ENCODE measurements around the gene TNIP1. TPM values are rescaled to one million over a fixed set of nuclear protein-coding genes. Genes with fewer than 3 reads are reported as not detected.

Gene TNIP1
- polyA plus RNA-seq, 1 experiment = 42.6 TPM

DNA sequence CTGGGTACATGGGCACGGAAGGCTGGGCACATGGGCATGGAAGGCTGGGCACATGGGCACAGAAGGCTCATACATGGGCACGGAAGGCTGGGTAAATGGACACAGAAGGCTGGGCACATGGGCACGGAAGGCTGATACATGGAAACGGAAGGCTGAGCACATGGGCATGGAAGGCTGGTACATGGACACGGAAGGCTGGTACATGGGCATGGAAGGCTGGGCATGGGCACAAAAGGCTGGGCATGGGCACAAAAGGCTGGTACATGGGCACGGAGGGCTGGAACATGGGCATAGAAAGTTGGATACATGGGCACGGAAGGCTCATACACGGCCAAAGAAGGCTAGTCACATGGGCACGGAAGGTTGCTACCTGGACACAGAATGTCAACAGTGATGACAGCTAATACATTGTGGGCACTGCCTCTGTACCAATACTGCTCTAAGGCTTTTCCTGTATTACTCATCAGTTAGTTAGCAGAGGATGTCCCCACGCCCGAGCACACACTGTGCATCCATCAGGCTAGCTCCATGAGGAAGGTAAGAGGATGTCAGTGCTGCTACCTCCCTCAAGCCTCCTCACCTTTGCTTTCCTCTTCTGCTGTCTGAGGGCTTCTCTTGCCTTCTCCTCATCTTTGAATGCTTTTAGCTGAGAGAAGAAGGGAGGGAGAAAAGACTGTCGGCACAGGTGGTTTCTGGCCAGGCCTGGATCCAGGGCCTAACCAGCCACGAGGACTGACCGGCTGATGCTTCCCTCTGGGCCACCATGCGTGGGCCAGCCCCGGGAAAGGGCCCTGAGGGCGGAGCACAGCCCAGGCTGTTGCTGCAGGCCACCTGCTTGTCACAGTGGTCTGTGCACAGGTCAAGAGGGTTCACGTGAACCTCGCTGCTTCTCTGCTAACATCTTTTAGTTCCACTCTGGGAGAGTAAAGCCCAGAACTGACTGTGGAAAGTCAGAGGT is 46.1 kb downstream of the TNIP1 start:
- TF ChIP-seq, protein P1, sequence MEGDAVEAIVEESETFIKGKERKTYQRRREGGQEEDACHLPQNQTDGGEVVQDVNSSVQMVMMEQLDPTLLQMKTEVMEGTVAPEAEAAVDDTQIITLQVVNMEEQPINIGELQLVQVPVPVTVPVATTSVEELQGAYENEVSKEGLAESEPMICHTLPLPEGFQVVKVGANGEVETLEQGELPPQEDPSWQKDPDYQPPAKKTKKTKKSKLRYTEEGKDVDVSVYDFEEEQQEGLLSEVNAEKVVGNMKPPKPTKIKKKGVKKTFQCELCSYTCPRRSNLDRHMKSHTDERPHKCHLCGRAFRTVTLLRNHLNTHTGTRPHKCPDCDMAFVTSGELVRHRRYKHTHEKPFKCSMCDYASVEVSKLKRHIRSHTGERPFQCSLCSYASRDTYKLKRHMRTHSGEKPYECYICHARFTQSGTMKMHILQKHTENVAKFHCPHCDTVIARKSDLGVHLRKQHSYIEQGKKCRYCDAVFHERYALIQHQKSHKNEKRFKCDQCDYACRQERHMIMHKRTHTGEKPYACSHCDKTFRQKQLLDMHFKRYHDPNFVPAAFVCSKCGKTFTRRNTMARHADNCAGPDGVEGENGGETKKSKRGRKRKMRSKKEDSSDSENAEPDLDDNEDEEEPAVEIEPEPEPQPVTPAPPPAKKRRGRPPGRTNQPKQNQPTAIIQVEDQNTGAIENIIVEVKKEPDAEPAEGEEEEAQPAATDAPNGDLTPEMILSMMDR (IDR thresholded peaks at IDR 0.05; ENCODE audit: low read depth, low read length) = no peak
- Histone ChIP-seq H3K27me3 (ENCODE audit: control insufficient read depth, insufficient read depth, low read length) (no peaks in the 10 kb centered on the region), H3K4me3 (ENCODE audit: low read depth, low read length) (no peak overlapping the region), H3K27ac (ENCODE audit: low read depth, low read length) (no peak overlapping the region), H3K9me3 (ENCODE audit: control insufficient read depth, insufficient read depth, low read length) (no peaks in the 10 kb centered on the region)
- POLR2A ChIA-PET = no interaction called here
- DNase-seq (ENCODE audit: low read depth, low spot score) = no peak
- CTCF ChIA-PET = interaction anchor here (1.0 to 2.1 kb wide), 3 partner anchors 14 to 81 kb away, joined by 3 to 14 read pairs (median 10); no protein-coding TSS in a partner anchor

DNA sequence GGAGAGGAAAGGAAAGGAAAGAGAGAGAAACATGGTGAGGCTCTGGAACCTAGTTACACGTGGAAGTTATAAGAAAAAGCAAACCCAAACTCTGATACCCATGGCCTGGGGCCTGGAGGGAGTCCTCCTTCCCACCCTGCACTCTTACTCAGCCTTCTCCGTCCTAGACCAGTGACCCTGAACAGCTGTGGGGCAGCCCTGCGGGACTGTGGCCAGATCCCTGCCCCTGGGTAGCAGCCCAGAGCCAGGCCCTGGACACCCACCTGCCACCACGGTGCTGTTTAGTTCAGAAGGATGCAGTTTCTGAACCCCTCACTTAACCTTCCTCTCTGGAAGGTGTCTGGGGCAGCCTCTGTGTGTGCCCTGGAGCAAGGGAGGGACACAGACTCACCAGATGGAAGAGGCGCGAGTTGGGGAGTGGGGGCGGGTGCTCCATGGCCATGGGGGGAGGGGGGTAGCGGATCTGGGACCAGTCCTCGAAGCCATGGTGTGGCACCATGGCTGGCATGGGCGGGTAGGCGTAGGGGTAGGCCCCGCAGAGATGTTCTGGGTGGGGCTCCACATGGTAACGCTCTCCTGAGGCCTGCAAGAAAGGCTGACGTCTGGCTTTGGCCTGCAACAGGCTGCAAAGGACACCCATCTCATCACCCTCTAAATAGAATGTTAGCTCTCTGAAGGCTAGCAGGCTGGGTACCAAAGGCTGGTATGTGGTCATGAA is 47.5 kb downstream of the TNIP1 start:
- Histone ChIP-seq H3K27me3 (ENCODE audit: control insufficient read depth, insufficient read depth, low read length) (no peaks in the 10 kb centered on the region), H3K9me3 (ENCODE audit: control insufficient read depth, insufficient read depth, low read length) (no peaks in the 10 kb centered on the region), H3K4me3 (ENCODE audit: low read depth, low read length) (no peak overlapping the region), H3K27ac (ENCODE audit: low read depth, low read length) (no peak overlapping the region)
- ChIA-PET CTCF (interaction anchor here (1.0 kb wide), 1 partner anchor 31 kb away, joined by 3 read pairs; no protein-coding TSS in a partner anchor), POLR2A (no interaction called here)
- no peak for DNase-seq (ENCODE audit: low read depth, low spot score)
- TF ChIP-seq, protein P1 (IDR thresholded peaks at IDR 0.05; ENCODE audit: low read depth, low read length) = no peak

DNA sequence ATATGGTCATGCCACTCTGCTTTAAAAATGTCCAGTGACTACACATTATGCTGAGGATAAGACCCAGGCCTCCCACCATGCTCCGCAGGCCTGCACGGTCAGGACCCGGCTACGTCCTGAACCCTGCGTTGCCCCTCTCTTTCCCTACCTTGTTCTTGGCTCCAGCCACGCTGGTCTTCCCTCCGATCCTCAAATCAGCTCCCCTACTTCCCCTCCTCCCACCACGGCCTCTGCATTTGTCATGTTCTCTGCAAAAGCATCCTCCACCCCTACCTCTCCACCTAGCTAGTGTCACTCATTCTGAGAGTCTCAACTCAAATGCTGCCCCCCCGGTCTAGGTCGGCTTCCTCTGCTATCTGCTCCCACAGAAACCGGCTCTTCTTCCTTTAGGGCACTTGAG is 49.3 kb downstream of the TNIP1 start:
- DNase-seq (ENCODE audit: low read depth, low spot score) = no peak
- no peak overlapping the region for H3K4me3 ChIP-seq (ENCODE audit: low read depth, low read length)
- H3K9me3 ChIP-seq (ENCODE audit: control insufficient read depth, insufficient read depth, low read length) = no peaks in the 10 kb centered on the region
- H3K27ac ChIP-seq (ENCODE audit: low read depth, low read length) = no peak overlapping the region
- POLR2A ChIA-PET = no interaction called here
- CTCF ChIA-PET = interaction anchor here (0.6 kb wide), 1 partner anchor 227 kb away, joined by 3 read pairs; no protein-coding TSS in a partner anchor
- TF ChIP-seq, protein P1 (IDR thresholded peaks at IDR 0.05; ENCODE audit: low read depth, low read length) = no peak
- no peaks in the 10 kb centered on the region for H3K27me3 ChIP-seq (ENCODE audit: control insufficient read depth, insufficient read depth, low read length)

DNA sequence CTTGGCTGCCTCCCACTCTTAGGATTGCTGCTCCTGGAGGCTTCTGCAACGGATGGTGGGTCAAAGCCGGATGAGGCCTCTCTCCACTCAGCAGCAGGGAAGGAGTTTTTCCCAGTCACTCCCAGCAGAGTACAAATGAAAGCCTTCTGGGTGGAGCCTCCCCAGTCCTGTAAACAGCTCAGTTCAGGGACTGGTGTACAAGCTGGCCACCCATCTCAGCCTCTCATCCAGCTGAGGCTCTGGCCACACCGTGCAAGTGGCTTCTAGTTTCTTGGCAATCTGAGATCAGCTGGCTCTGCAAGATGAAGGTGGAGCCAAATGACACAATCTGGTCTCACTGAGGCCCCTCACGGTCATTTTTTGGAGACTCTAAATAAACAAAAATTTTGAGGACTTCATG is 50.5 kb downstream of the TNIP1 start:
- TF ChIP-seq, protein P1 (IDR thresholded peaks at IDR 0.05; ENCODE audit: low read depth, low read length) = no peak
- DNase-seq (ENCODE audit: low read depth, low spot score) = no peak

More for the DNA sequence above, 50.5 kb downstream of the TNIP1 start:
- POLR2A ChIA-PET = no interaction called here
- Histone ChIP-seq H3K27me3 (ENCODE audit: control insufficient read depth, insufficient read depth, low read length) (no peaks in the 10 kb centered on the region), H3K9me3 (ENCODE audit: control insufficient read depth, insufficient read depth, low read length) (no peaks in the 10 kb centered on the region), H3K4me3 (ENCODE audit: low read depth, low read length) (no peak overlapping the region), H3K27ac (ENCODE audit: low read depth, low read length) (no peak overlapping the region)
- CTCF ChIA-PET = interaction anchor here (1.2 to 1.4 kb wide), 4 partner anchors 17 to 135 kb away, joined by 3 to 7 read pairs (median 4); no protein-coding TSS in a partner anchor

Data from AG04450 (cell line).